Pons (tissue), 1 donor: ENCODE measurements around the gene TSTD2.
A peak's percentile ranks its signal among the peaks of the same experiment; 100 is the strongest.

ENCODE experiments used
- DNase-seq: peaks from one replicate; pipeline ENCODE4 v3.0.0-alpha.2; 2016; ENCODE audit warnings: low spot score

TSTD2 gene

GRCh38 chr9:97562542-97562941 lies 70.6 kb downstream of the TSTD2 start:
- no peak for DNase-seq

GRCh38 chr9:97561501-97561900 lies 71.7 kb downstream of the TSTD2 start:
- no peak for DNase-seq

GRCh38 chr9:97560851-97561250 lies 72.3 kb downstream of the TSTD2 start:
- no peak for DNase-seq

GRCh38 chr9:97560154-97560553 lies 73.0 kb downstream of the TSTD2 start:
- DNase-seq, result no peak

GRCh38 chr9:97559111-97559514 lies 74.1 kb downstream of the TSTD2 start:
- DNase-seq, result no peak

- peak; percentile 43 for DNase-seq
Observed at GRCh38 chr9:97558701-97559101, 74.5 kb downstream of the TSTD2 start.

GRCh38 chr9:97557606-97558095 lies 75.5 kb downstream of the TSTD2 start:
- peak; percentile 87 for DNase-seq

- peak; percentile 10 for DNase-seq
Observed at GRCh38 chr9:97556721-97557605, 76.2 kb downstream of the TSTD2 start.

GRCh38 chr9:97556036-97556720 lies 77.0 kb downstream of the TSTD2 start:
- no peak for DNase-seq

- DNase-seq, result peak; percentile 14
Observed at GRCh38 chr9:97555164-97555563, 78.0 kb downstream of the TSTD2 start.

GRCh38 chr9:97554566-97555075 lies 78.5 kb downstream of the TSTD2 start:
- DNase-seq, result no peak

GRCh38 chr9:97553841-97554240 lies 79.3 kb downstream of the TSTD2 start:
- no peak for DNase-seq

- DNase-seq, result no peak
Observed at GRCh38 chr9:97553141-97553540, 80.0 kb downstream of the TSTD2 start.

GRCh38 chr9:97551308-97551707 lies 81.9 kb downstream of the TSTD2 start:
- DNase-seq, result no peak

GRCh38 chr9:97550386-97550785 lies 82.8 kb downstream of the TSTD2 start:
- no peak for DNase-seq
